ENCODE data around the gene IL17RC. TPM values are rescaled to one million over a fixed set of nuclear protein-coding genes. Genes with fewer than 3 reads are reported as not detected.
"Not testable (repeated sequence)": the region's sequence is repeated elsewhere in the genome, so short reads cannot be mapped to it uniquely, and the experiment has no call there.

IL17RC gene
- polyA plus RNA-seq, 3 donors, result 8.3 to 17.9 (median 9.3) TPM

GRCh38 chr3:9899289-9899791 is 17.6 kb upstream of the IL17RC start:
- Histone ChIP-seq H3K36me3 (replicated peaks in 1 of 2; ENCODE audit: control insufficient read depth in 1 of 2, insufficient read depth in 2 of 2, low read length in 2 of 2) (no peaks in the 10 kb centered on the region), H2AFZ (ENCODE audit: insufficient read depth, low read depth, low read length, poor library complexity, severe bottlenecking) (no peak overlapping the region), H3K27ac (ENCODE audit: low read depth in 1 of 2, low read length in 2 of 2) (no peak overlapping the region), H3K79me2 (ENCODE audit: insufficient read depth, low read length) (no peaks in the 10 kb centered on the region), H3K4me2 (replicated peaks; ENCODE audit: extremely low read depth, low read length, poor library complexity, severe bottlenecking) (no peak overlapping the region), H3K9me3 (replicated peaks in 1 of 2; ENCODE audit: control insufficient read depth in 1 of 2, insufficient read depth in 1 of 2, low read length in 2 of 2) (no peaks in the 10 kb centered on the region), H3K4me1 (ENCODE audit: control insufficient read depth in 1 of 2, insufficient read depth in 2 of 2, low read length in 2 of 2) (peaks cover 7 to 14% of the 10 kb centered on the region in 2 donors), H4K20me1 (ENCODE audit: insufficient read depth, low read length) (no peaks in the 10 kb centered on the region), H3K4me3 (replicated peaks in 1 of 3; ENCODE audit: low read depth in 2 of 3, low read length in 3 of 3) (no peak overlapping the region), H3K9ac (ENCODE audit: insufficient read depth, low read length, poor library complexity, severe bottlenecking) (no peak overlapping the region), H3K27me3 (ENCODE audit: control insufficient read depth in 2 of 2, insufficient read depth in 2 of 2, low read length in 2 of 2) (no peaks in the 10 kb centered on the region)
- peaks cover 0 to 2% (median 0%) of the 10 kb centered on the region in 3 donors for H3K27me3 Mint-ChIP-seq (ENCODE audit: low read depth in 3 of 3)
- no peak overlapping the region for H3K4me3 Mint-ChIP-seq
- no peak overlapping the region for H3K27ac Mint-ChIP-seq
- WGBS (ENCODE audit: insufficient coverage), result 50% methylated on average over 2 of the region's 3 CpGs
- peaks cover 7 to 10% of the 10 kb centered on the region in 2 donors for H3K36me3 Mint-ChIP-seq
- intact Hi-C loops (cut with micrococcal nuclease), result no loop called here
- DNase-seq, result no peak
- TF ChIP-seq, protein P1, sequence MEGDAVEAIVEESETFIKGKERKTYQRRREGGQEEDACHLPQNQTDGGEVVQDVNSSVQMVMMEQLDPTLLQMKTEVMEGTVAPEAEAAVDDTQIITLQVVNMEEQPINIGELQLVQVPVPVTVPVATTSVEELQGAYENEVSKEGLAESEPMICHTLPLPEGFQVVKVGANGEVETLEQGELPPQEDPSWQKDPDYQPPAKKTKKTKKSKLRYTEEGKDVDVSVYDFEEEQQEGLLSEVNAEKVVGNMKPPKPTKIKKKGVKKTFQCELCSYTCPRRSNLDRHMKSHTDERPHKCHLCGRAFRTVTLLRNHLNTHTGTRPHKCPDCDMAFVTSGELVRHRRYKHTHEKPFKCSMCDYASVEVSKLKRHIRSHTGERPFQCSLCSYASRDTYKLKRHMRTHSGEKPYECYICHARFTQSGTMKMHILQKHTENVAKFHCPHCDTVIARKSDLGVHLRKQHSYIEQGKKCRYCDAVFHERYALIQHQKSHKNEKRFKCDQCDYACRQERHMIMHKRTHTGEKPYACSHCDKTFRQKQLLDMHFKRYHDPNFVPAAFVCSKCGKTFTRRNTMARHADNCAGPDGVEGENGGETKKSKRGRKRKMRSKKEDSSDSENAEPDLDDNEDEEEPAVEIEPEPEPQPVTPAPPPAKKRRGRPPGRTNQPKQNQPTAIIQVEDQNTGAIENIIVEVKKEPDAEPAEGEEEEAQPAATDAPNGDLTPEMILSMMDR (IDR thresholded peaks at IDR 0.05), result no peak
- peaks cover 46% of the 10 kb centered on the region for H3K4me1 Mint-ChIP-seq
- no peaks in the 10 kb centered on the region for H3K9me3 Mint-ChIP-seq

GRCh38 chr3:9900965-9901415 is 15.9 kb upstream of the IL17RC start:
- H3K79me2 ChIP-seq (ENCODE audit: insufficient read depth, low read length); intact Hi-C loops (cut with micrococcal nuclease); H3K4me3 Mint-ChIP-seq; H3K4me3 ChIP-seq (replicated peaks in 1 of 3; ENCODE audit: low read depth in 2 of 3, low read length in 3 of 3); H2AFZ ChIP-seq (ENCODE audit: insufficient read depth, low read depth, low read length, poor library complexity, severe bottlenecking); H3K36me3 Mint-ChIP-seq; H3K27ac ChIP-seq (ENCODE audit: low read depth in 1 of 2, low read length in 2 of 2); H3K27ac Mint-ChIP-seq; H3K27me3 ChIP-seq (ENCODE audit: control insufficient read depth in 2 of 2, insufficient read depth in 2 of 2, low read length in 2 of 2); DNase-seq; H3K36me3 ChIP-seq (replicated peaks in 1 of 2; ENCODE audit: control insufficient read depth in 1 of 2, insufficient read depth in 2 of 2, low read length in 2 of 2); H4K20me1 ChIP-seq (ENCODE audit: insufficient read depth, low read length); H3K9ac ChIP-seq (ENCODE audit: insufficient read depth, low read length, poor library complexity, severe bottlenecking); H3K9me3 Mint-ChIP-seq; H3K4me2 ChIP-seq (replicated peaks; ENCODE audit: extremely low read depth, low read length, poor library complexity, severe bottlenecking); H3K27me3 Mint-ChIP-seq (ENCODE audit: low read depth in 3 of 3); H3K9me3 ChIP-seq (replicated peaks in 1 of 2; ENCODE audit: control insufficient read depth in 1 of 2, insufficient read depth in 1 of 2, low read length in 2 of 2): not testable (repeated sequence)
- H3K4me1 ChIP-seq (ENCODE audit: control insufficient read depth in 1 of 2, insufficient read depth in 2 of 2, low read length in 2 of 2), result peaks cover 7 to 14% of the 10 kb centered on the region in 2 donors
- peaks cover 39% of the 10 kb centered on the region for H3K4me1 Mint-ChIP-seq
- WGBS (ENCODE audit: insufficient coverage), result 92% methylated on average over 4 of the region's 6 CpGs
